Measurements from ENCODE around the gene NUCKS1. TPM values are rescaled to one million over a fixed set of nuclear protein-coding genes. Genes with fewer than 3 reads are reported as not detected.

The NUCKS1 gene
- total and polyA plus RNA-seq, 2 of the 13 experiments (the other 11 are each of a cell fraction or from before 2014, with no cell fraction given) = 35.5 to 117 TPM

DNA sequence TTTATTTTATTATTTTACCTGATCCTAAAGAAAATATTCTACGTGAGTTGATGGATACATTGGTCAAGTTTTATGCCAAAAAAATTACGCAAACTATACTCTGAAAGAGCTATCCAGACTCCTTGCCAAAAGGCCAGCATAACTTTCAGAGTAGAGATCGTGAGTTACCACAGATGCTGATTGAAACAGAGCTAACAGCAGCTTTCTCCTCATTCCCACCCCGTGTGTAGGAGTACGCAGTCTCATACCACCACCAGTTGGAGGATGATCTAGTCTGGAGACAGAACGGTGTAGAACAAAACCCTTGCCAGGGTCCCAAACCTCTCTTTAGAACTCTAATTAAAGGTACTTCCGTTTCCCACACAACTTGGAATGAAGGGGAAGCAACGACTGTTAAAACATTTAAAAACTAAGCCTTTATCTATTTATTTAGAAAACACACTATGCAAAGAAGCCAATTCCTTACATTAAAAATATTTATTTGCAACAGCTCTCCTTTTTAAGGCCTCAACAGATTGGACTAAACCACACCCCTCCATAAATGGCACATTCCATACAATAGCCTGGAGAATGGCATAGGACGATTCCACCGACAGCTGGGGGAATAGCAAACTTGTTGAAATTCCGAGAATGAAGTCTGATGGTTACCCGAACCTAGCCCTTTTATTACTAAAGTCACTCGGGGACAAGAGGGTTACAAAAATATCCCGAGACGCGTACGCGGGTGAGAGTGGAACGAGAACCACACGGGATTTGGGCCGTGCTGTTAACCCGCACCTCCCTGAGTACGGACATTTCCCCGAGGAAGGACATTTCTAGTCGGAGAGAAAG lies 1.4 kb downstream of the NUCKS1 start (continued):
- TF ChIP-seq SMC3 (IDR thresholded peaks at IDR 0.05; ENCODE audit: low read length) (no peak), ZBTB8A (CRISPR knock-in tag; IDR thresholded peaks at IDR 0.05; ENCODE audit: borderline replicate concordance, low read depth) (no peak), SOX6 (IDR thresholded peaks at IDR 0.05) (no peak), SOX6 (CRISPR knock-in tag; IDR thresholded peaks at IDR 0.05) (no peak), ZNF674 (CRISPR knock-in tag; IDR thresholded peaks at IDR 0.05; ENCODE audit: low read depth) (0 out of 2 replicates have a peak, but pooled peaks have one; percentile 11), HOXA9 (CRISPR knock-in tag; IDR thresholded peaks at IDR 0.05; ENCODE audit: borderline replicate concordance) (0 out of 2 replicates have a peak, but pooled peaks have one; percentile 18), ZNF564 (CRISPR knock-in tag; IDR thresholded peaks at IDR 0.05) (peak; percentile 6; the same call in 1 of the 2 replicates), ZNF44 (CRISPR knock-in tag; IDR thresholded peaks at IDR 0.05) (no peak), JUND (CRISPR knock-in tag; IDR thresholded peaks at IDR 0.05) (no peak), ARID2 (CRISPR knock-in tag; IDR thresholded peaks at IDR 0.05; ENCODE audit: borderline replicate concordance) (no peak), POLR2A (IDR thresholded peaks at IDR 0.05; ENCODE audit: insufficient read depth in 1 of 2, low read depth in 2 of 2, low read length in 2 of 2) (peak in 1 of 2 experiments; percentile 27; a peak in 1 of 4 replicates), SPEN (CRISPR knock-in tag; IDR thresholded peaks at IDR 0.05; ENCODE audit: low read depth) (no peak)
- TF ChIP-seq, protein P1, sequence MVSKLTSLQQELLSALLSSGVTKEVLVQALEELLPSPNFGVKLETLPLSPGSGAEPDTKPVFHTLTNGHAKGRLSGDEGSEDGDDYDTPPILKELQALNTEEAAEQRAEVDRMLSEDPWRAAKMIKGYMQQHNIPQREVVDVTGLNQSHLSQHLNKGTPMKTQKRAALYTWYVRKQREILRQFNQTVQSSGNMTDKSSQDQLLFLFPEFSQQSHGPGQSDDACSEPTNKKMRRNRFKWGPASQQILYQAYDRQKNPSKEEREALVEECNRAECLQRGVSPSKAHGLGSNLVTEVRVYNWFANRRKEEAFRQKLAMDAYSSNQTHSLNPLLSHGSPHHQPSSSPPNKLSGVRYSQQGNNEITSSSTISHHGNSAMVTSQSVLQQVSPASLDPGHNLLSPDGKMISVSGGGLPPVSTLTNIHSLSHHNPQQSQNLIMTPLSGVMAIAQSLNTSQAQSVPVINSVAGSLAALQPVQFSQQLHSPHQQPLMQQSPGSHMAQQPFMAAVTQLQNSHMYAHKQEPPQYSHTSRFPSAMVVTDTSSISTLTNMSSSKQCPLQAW (CRISPR knock-in tag; IDR thresholded peaks at IDR 0.05) = no peak

Measured in HepG2 (cell line).